HL-60 (cell line): ENCODE data around the gene HCAR2.

ENCODE experiments used
- DNase-seq, 2 experiments: peaks; one replicate each; pipeline ENCODE4 v3.0.0-alpha.2; 2010 to 2020; ENCODE audit warnings: low read depth in 1 of 2, low spot score in 1 of 2
- H3K27ac ChIP-seq: fragments of 250-450 bp; sonication (Bioruptor Pico); replicated peaks from 2 replicates; pipeline ENCODE4 v1.5.1; 2020; ENCODE audit warnings: mild to moderate bottlenecking, moderate library complexity
- H3K27me3 ChIP-seq: fragments of 250-450 bp; sonication (Bioruptor Pico); 2 replicates; pipeline ENCODE4 v1.5.1; 2021; ENCODE audit warnings: mild to moderate bottlenecking, moderate library complexity; ENCODE audit not compliant: insufficient read depth, poor library complexity, severe bottlenecking
- H3K4me3 ChIP-seq: replicated peaks from 2 replicates; pipeline ENCODE4 v1.5.1; 2011; ENCODE audit warnings: mild to moderate bottlenecking, control low read depth, low read length; ENCODE audit not compliant: insufficient read depth
- CTCF ChIP-seq: IDR thresholded peaks from one replicate; pipeline ENCODE4 v1.5.1; 2011; ENCODE audit warnings: low read length, control low read depth, inconsistent platforms; ENCODE audit not compliant: insufficient read depth
- GABPA ChIP-seq: IDR thresholded peaks from 2 replicates; pipeline ENCODE4 v1.6.1; 2012; ENCODE audit warnings: low read depth
- POLR2AphosphoS5 ChIP-seq: IDR thresholded peaks from 2 replicates; pipeline ENCODE4 v1.6.1; 2012; ENCODE audit warnings: low read depth
- REST ChIP-seq: IDR thresholded peaks from 2 replicates; pipeline ENCODE4 v1.6.1; 2012; ENCODE audit warnings: low read depth; ENCODE audit not compliant: insufficient replicate concordance
- SPI1 ChIP-seq: IDR thresholded peaks from 2 replicates; pipeline ENCODE4 v1.6.1; 2012; ENCODE audit warnings: low read depth, mild to moderate bottlenecking, borderline replicate concordance

Gene HCAR2

GRCh38 chr12:122665759-122666158 is 37.4 kb downstream of the HCAR2 start:
- Histone ChIP-seq H3K27ac (no peak overlapping the region), H3K4me3 (no peak overlapping the region), H3K27me3 (no peaks in the 10 kb centered on the region)
- DNase-seq, result no peak
- TF ChIP-seq SPI1 (no peak), CTCF (no peak), POLR2AphosphoS5 (no peak), REST (no peak)

- Histone ChIP-seq H3K27ac (no peak overlapping the region), H3K27me3 (no peaks in the 10 kb centered on the region), H3K4me3 (no peak overlapping the region)
- no peak for DNase-seq
- TF ChIP-seq SPI1 (no peak), CTCF (no peak), GABPA (no peak), POLR2AphosphoS5 (no peak), REST (no peak)
Measured at GRCh38 chr12:122665349-122665748, 37.8 kb downstream of the HCAR2 start.

- Histone ChIP-seq H3K4me3 (no peak overlapping the region), H3K27me3 (no peaks in the 10 kb centered on the region), H3K27ac (no peak overlapping the region)
- no peak for DNase-seq
- TF ChIP-seq CTCF (no peak), GABPA (no peak), REST (no peak), POLR2AphosphoS5 (no peak), SPI1 (no peak)
Measured at GRCh38 chr12:122661938-122662337, 41.2 kb downstream of the HCAR2 start.
